Esophagus squamous epithelium (tissue), 5 donors: ENCODE measurements around the gene RNASE13. TPM values are rescaled to one million over a fixed set of nuclear protein-coding genes. Genes with fewer than 3 reads are reported as not detected.
A peak's percentile ranks its signal among the peaks of the same experiment; 100 is the strongest.

ENCODE experiments used
- DNase-seq: peaks from one replicate; lab custom pipeline; 2025; lab: John Stamatoyannopoulos, UW
- H3K27ac ChIP-seq, 4 donors: fragments of 200-600 bp; sonication (generic); one replicate each; pipeline ENCODE4 v1.5.1; 2016 to 2019; ENCODE audit warnings: mild to moderate bottlenecking in 1 of 4
- H3K27me3 ChIP-seq, 4 donors: fragments of 200-600 bp; sonication (generic); 1 replicate in 3 of 4; 2 replicates in 1 of 4; pipeline versions ENCODE4 v1.5.1 to v1.6.0; 2017 to 2021; ENCODE audit warnings: antibody characterized with exemption in 1 of 4
- H3K36me3 ChIP-seq, 3 donors: fragments of 200-600 bp; sonication (generic); one replicate each; pipeline ENCODE4 v1.5.1; 2016 to 2019
- H3K4me1 ChIP-seq, 3 donors: fragments of 200-600 bp; sonication (generic); one replicate each; pipeline ENCODE4 v1.5.1; 2017 to 2019
- H3K4me3 ChIP-seq, 4 donors: fragments of 200-600 bp; sonication (generic); 1 replicate in 3 of 4; 2 replicates in 1 of 4; pipeline ENCODE4 v1.5.1; 2016 to 2019; ENCODE audit warnings: mild to moderate bottlenecking in 2 of 4, moderate library complexity in 1 of 4
- H3K9me3 ChIP-seq, 3 donors: fragments of 200-600 bp; sonication (generic); one replicate each; pipeline ENCODE4 v1.5.1; 2016 to 2019
- CTCF ChIP-seq, 6 experiments: fragments of 450-650 bp in 4 of 6; fragments of 200-600 bp in 2 of 6; sonication (generic) in 2 of 6; IDR thresholded peaks; one replicate each; pipeline ENCODE4 v1.5.1; 2016 to 2019; ENCODE audit warnings: antibody characterized with exemption in 6 of 6, mild to moderate bottlenecking in 4 of 6, moderate library complexity in 4 of 6
- POLR2A ChIP-seq, 4 donors: fragments of 450-650 bp; IDR thresholded peaks; one replicate each; pipeline ENCODE4 v1.6.1; 2017; ENCODE audit warnings: antibody characterized with exemption in 4 of 4, mild to moderate bottlenecking in 4 of 4, moderate library complexity in 3 of 4
- WGBS, 2 donors: methylation state at CpG; one replicate each; pipeline ENCODE4 v1.1.5; 2018; 5-methylcytosine and 5-hydroxymethylcytosine counted together
- intact Hi-C: fragments of 100-400 bp; cut with DNase I; formaldehyde crosslinking; loops from one replicate; pipeline ENCODE4 v1.15.0; 2022
- total RNA-seq, 4 donors: library from RNA; depleted of rRNA; stranded (reverse); fragments of >200 nt; gene quantifications; one replicate each; pipeline ENCODE4 v1.1.0, GENCODE V29; 2016
- donor health status: DM: yes; HTN: yes; CAD: no.

The RNASE13 gene
- total RNA-seq, 4 donors from 2014 or later = not detected

GRCh38 chr14:21070610-21071224 lies 36.1 kb upstream of the RNASE13 start:
- Histone ChIP-seq H3K27ac (peak overlapping the region; percentile 75 to 91 (median 86)), H3K4me1 (peaks cover 23 to 49% (median 29%) of the 10 kb centered on the region in 3 donors), H3K27me3 (peaks cover 0 to 33% (median 0%) of the 10 kb centered on the region in 4 donors), H3K4me3 (peak overlapping the region; percentile 45 to 85 (median 66)), H3K9me3 (no peaks in the 10 kb centered on the region), H3K36me3 (peaks cover 0 to 22% (median 0%) of the 10 kb centered on the region in 3 donors)
- WGBS, 2 donors = 0% methylated on average over 3 to 6 of the region's 23 CpGs
- no peak for DNase-seq
- TF ChIP-seq POLR2A (IDR thresholded peaks at IDR 0.05) (no peak), CTCF (IDR thresholded peaks at IDR 0.05) (no peak)
- intact Hi-C loops = no loop called here

- intact Hi-C loops = no loop called here
- H3K4me1 ChIP-seq = peaks cover 23 to 49% (median 29%) of the 10 kb centered on the region in 3 donors
- 1% methylated on average over 13 to 30 of the region's 63 CpGs for WGBS, 2 donors
Measured at GRCh38 chr14:21070083-21070609, 35.5 kb upstream of the RNASE13 start, which contains the start of gene ARHGEF40. ARHGEF40 (plus strand) TSS chr14:21070304; CDS start chr14:21070397, 93 bp downstream.

GRCh38 chr14:21069388-21070082 lies 34.9 kb upstream of the RNASE13 start:
- intact Hi-C loops = no loop called here
- peaks cover 0 to 10% (median 0%) of the 10 kb centered on the region in 3 donors for H3K36me3 ChIP-seq
- H3K27me3 ChIP-seq = peaks cover 0 to 33% (median 0%) of the 10 kb centered on the region in 4 donors
- TF ChIP-seq POLR2A (IDR thresholded peaks at IDR 0.05) = no peak
- TF ChIP-seq CTCF (IDR thresholded peaks at IDR 0.05) = no peak
- no peak for DNase-seq
- peaks cover 23 to 49% (median 29%) of the 10 kb centered on the region in 3 donors for H3K4me1 ChIP-seq
- 0 to 2% methylated on average over 11 to 12 of the region's 40 CpGs for WGBS, 2 donors
- H3K9me3 ChIP-seq = no peaks in the 10 kb centered on the region
- peak overlapping the region; percentile 45 to 85 (median 66) for H3K4me3 ChIP-seq
- H3K27ac ChIP-seq = peak overlapping the region; percentile 75 to 91 (median 86)

More at GRCh38 chr14:21070083-21070609, 35.5 kb upstream of the RNASE13 start, which contains the start of gene ARHGEF40:
- peak in 1 of 4 donors; percentile 19 for TF ChIP-seq POLR2A (IDR thresholded peaks at IDR 0.05)
- no peak for TF ChIP-seq CTCF (IDR thresholded peaks at IDR 0.05)
- Histone ChIP-seq H3K27me3 (peaks cover 0 to 33% (median 0%) of the 10 kb centered on the region in 4 donors), H3K4me3 (peak within 1 kb of the TSS; percentile 45 to 85 (median 66)), H3K36me3 (peaks cover 0 to 17% (median 0%) of the 10 kb centered on the region in 3 donors), H3K27ac (peak within 1 kb of the TSS; percentile 75 to 91 (median 86)), H3K9me3 (no peaks in the 10 kb centered on the region)
- no peak for DNase-seq

GRCh38 chr14:21068521-21069387 lies 34.1 kb upstream of the RNASE13 start:
- no peak for TF ChIP-seq POLR2A (IDR thresholded peaks at IDR 0.05)
- TF ChIP-seq CTCF (IDR thresholded peaks at IDR 0.05) = peak; percentile 52 to 71 (median 62)

More at GRCh38 chr14:21068521-21069387, 34.1 kb upstream of the RNASE13 start:
- Histone ChIP-seq H3K27me3 (peaks cover 0 to 33% (median 0%) of the 10 kb centered on the region in 4 donors), H3K9me3 (no peaks in the 10 kb centered on the region), H3K4me1 (peaks cover 23 to 49% (median 29%) of the 10 kb centered on the region in 3 donors), H3K27ac (peak overlapping the region in 3 of 4 donors; percentile 83 to 91 (median 88)), H3K36me3 (peaks cover 0 to 3% (median 0%) of the 10 kb centered on the region in 3 donors), H3K4me3 (peak overlapping the region; percentile 45 to 85 (median 66))
- DNase-seq = no peak
- WGBS, 2 donors = 3 to 7% methylated on average over 21 to 26 of the region's 45 CpGs
- intact Hi-C loops = no loop called here
